Activated T-cell treated with anti-CD3 and anti-CD28 coated beads, Interleukin-2, amount 50 U/mL, for 4 hours (primary cell): ENCODE results near the gene HOXC6. TPM values are rescaled to one million over a fixed set of nuclear protein-coding genes. Genes with fewer than 3 reads are reported as not detected.

Experiments
- ATAC-seq, 2 donors: fragments of 200-7000 bp; cut with Tn5 transposase; one replicate each; pipeline ENCODE4 v1.10.0; 2021
- DNase-seq: peaks from one replicate; pipeline ENCODE4 v3.0.0-alpha.2; 2020
- H3K27me3 Mint-ChIP-seq: one replicate; pipeline ENCODE4 v1.8.0; 2021; ENCODE audit warnings: low read depth, mixed read lengths
- H3K36me3 Mint-ChIP-seq: one replicate; pipeline ENCODE4 v1.8.0; 2022; ENCODE audit warnings: mixed read lengths; ENCODE audit not compliant: insufficient read depth
- H3K4me1 Mint-ChIP-seq: one replicate; pipeline ENCODE4 v1.8.0; 2021; ENCODE audit warnings: low read depth, mixed read lengths
- H3K4me3 Mint-ChIP-seq: one replicate; pipeline ENCODE4 v1.8.0; 2021; ENCODE audit warnings: mild to moderate bottlenecking, moderate library complexity, mixed read lengths
- H3K9me3 Mint-ChIP-seq: one replicate; pipeline ENCODE4 v1.8.0; 2021; ENCODE audit warnings: mixed read lengths
- total RNA-seq, 3 donors: library from RNA; stranded (reverse); gene quantifications; one replicate each; pipeline ENCODE4 v1.2.1, GENCODE V29; 2021

The HOXC6 gene
- total RNA-seq, 3 donors from 2014 or later = not detected

DNA sequence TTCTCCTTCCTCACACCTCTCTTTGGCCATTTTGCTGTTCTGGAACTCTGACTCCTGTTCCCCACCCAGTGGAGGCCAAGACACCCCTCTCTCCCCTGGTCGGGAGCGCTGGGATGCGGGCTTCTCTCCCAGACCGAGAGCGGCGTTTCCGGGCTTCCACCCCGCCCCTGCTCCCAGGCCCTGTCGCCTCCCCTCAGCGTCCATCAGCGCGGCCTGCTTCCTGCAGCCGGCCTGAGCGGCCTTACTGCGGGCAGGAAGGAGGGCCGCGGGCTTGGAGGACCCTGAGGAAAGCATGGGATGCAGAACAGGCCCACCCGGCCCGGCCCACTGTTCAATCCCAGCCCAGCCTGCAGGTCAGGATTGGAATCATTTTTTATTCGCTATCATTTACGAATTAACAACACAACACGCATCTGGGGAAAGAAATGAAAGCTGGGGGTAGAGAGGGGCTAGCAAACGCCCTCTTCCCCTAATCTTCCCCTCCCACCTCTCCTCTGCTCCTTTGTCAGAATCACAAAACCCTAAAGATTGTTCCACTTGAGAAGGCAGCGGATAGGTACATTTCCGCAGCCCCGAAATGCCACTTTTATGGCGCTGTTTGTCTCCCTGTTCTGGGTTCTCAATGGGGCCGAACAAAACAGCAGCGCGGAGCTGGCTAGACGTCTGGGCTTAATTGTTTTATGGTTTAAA is 23.3 kb upstream of the HOXC6 start:
- DNase-seq (no peak), ATAC-seq (no peak)
- peaks cover 18% of the 10 kb centered on the region for H3K4me1 Mint-ChIP-seq
- no peaks in the 10 kb centered on the region for H3K36me3 Mint-ChIP-seq
- H3K9me3 Mint-ChIP-seq = no peaks in the 10 kb centered on the region
- H3K4me3 Mint-ChIP-seq = no peak overlapping the region
- H3K27me3 Mint-ChIP-seq = peaks cover 93% of the 10 kb centered on the region

DNA sequence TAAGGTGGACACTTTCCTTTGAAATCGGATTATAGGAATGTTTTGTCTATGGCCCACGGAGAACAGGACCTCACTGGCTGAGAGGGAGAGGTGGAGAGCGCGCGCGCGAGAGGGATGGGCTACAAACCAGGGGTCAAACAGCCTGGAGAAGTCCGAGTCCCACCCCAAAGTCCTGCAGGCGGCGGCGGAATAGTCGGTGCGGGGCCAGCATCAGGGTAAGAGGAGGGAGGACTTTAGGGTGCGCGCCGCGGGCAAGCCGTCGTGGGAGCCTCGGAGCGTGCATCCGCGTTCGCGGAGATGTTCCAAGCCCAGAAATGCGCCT is 22.7 kb upstream of the HOXC6 start:
- DNase-seq = no peak
- Mint-ChIP-seq H3K27me3 (peaks cover 93% of the 10 kb centered on the region), H3K4me3 (no peak overlapping the region), H3K9me3 (no peaks in the 10 kb centered on the region), H3K4me1 (peaks cover 19% of the 10 kb centered on the region), H3K36me3 (no peaks in the 10 kb centered on the region)
- no peak for ATAC-seq

DNA sequence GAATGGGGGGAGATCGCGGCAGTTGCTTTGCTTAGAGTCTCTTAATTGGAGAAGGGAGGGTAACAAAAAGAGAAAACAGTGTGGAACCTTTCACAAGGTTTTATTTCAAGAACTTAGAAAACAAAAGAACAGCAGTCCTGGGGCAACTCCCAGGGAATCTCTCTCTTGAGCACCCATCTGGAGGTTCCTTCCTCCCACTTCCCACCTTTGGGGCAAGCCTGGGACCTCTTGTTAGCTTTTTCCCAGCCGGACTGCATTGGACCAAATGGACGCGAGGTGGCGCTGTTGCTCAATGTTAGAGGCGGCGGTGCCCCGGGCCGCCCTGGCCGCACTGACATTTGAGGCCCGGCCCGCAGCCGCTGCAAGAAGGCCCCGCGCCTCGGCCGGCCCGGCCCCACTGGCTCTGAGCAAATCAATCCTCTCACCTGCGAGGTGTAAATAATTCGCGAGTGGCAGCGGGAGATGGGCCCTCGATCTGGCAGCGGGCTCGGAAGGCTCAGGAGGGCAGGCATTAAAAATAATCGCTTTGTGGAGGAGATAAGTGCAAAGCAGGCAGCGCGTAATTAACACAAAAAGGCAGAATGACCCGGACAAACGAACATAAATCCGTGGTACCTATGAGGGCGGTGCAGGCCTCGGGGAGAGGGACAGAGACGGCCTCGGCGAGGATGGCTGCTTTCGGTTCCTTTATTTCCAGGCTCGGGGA is 22.2 kb upstream of the HOXC6 start:
- peaks cover 20% of the 10 kb centered on the region for H3K4me1 Mint-ChIP-seq
- H3K27me3 Mint-ChIP-seq = peaks cover 92% of the 10 kb centered on the region
- DNase-seq (peak; percentile 83), ATAC-seq (peak; percentile 82 to 84)
- H3K9me3 Mint-ChIP-seq = no peaks in the 10 kb centered on the region
- peak overlapping the region; percentile 82 for H3K4me3 Mint-ChIP-seq
- H3K36me3 Mint-ChIP-seq = no peaks in the 10 kb centered on the region

DNA sequence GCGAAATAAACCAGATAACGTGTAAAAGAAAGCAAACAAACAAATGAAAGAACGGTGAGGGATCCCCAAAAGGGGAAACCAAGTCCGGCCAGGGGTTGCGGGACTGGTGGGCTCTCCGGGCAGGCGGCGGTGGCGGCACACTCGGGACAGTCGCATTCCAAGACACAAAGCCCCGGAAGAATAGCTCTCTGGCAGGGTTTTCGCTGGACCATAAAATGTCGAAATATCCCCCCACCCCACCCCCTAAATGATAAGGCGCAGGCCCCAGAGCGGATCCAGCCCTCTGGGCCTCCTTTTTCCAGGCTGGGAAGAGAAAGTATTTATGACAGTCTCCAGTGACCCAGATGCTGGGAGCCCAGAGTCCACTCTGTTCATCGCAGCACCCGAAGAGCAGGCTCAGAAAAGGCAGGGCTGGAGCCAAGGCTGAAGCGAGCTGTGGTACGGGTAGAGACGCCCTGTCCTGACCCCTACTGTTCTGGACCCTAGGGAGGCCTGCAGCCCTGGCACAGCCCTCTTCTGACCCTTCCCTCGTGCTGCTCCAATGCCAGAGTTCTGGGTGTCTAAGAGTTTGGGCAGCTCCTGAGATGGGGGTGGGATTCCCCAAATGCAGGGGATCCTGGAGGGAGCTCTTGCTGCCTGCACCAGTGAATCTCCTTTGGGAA is 21.6 kb upstream of the HOXC6 start:
- no peak for ATAC-seq
- Mint-ChIP-seq H3K9me3 (no peaks in the 10 kb centered on the region), H3K36me3 (no peaks in the 10 kb centered on the region), H3K4me1 (peaks cover 26% of the 10 kb centered on the region), H3K27me3 (peaks cover 92% of the 10 kb centered on the region), H3K4me3 (peak overlapping the region; percentile 82)
- DNase-seq = no peak

DNA sequence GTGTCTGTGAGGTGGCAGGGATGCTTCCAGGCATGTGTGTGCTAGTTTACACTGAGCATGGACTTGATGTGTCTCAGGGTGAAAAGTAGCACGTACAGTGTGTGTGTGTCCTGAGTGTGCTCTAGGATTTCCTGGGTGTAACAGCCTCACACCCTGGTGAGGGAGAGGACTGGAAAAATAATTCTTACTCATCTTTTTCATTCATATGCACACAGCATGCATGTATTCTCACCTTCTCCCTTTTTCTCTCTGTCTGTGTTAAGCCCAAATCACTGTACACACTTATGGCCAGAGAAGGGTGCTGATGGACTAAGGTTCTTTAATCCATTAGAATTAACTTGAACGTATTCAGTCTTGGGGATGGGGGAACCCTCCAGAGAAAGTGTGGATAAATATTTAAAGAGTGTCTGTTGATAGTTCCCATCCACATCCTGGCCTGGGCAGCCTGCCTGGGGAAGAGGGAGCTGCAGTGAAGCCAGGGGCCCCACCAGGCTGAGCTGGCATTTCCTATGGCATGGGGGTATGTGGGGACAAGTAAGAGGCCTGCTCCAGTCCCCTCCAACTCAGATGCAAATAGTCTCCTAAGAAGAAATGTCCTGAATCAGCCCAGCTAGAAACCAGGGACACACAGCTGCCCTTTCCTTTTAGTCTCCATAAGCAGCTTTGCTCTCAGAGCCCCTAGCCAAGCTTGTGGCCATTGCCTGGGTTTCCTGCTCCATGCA is 20.5 kb upstream of the HOXC6 start:
- Mint-ChIP-seq H3K9me3 (no peaks in the 10 kb centered on the region), H3K4me3 (no peak overlapping the region), H3K27me3 (peaks cover 91% of the 10 kb centered on the region), H3K36me3 (no peaks in the 10 kb centered on the region), H3K4me1 (peaks cover 21% of the 10 kb centered on the region)
- ATAC-seq (no peak), DNase-seq (no peak)

DNA sequence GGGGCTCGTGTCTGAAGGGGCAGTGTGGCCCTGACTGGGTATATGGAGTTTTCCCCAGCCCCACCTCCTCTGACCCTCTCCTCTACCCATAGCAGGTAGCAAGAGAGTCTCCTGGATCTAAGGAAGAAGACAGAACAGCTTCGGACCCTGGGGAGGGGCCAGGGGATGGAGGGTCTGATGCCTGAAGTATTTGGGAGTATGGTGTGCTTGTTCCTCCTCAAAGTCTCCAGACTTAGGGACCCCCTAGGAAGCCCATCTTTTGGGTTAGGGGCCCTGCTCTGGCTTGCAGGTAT is 20.0 kb upstream of the HOXC6 start:
- H3K36me3 Mint-ChIP-seq = no peaks in the 10 kb centered on the region
- no peak overlapping the region for H3K4me3 Mint-ChIP-seq

DNA sequence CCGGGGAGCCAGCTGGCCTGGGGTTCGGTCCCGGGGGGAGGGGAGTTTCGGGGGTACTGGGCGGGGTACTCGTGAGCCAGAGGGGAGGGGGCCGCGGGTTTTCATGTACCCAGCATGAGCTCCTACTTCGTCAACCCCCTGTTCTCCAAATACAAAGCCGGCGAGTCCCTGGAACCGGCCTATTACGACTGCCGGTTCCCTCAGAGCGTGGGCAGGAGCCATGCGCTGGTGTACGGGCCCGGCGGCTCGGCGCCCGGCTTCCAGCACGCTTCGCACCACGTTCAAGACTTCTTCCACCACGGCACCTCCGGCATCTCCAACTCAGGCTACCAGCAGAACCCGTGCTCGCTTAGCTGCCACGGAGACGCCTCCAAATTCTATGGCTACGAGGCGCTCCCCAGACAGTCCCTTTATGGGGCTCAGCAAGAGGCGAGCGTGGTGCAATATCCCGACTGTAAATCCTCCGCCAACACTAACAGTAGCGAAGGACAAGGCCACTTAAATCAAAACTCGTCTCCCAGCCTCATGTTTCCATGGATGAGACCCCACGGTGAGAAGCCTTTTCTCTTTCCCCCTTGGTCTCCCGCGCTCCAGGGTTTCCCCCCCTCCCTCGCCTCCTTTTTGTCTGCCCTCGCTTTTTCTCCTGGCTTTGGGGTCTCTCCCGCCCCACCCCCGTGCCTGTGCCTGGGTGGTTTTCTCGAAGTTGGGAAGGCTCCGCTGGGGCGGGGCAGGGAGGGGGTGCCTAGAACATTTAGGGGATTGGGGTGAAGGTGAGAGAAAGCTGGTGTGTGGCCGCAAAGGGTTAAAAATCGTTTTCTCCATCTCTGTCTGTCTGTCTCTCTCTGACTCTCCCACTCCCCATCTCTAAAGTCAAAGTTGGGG is 18.8 kb upstream of the HOXC6 start:
- peaks cover 91% of the 10 kb centered on the region for H3K27me3 Mint-ChIP-seq
- DNase-seq (peak; percentile 27), ATAC-seq (peak; percentile 47)
- H3K4me1 Mint-ChIP-seq = peaks cover 21% of the 10 kb centered on the region
- H3K36me3 Mint-ChIP-seq = no peaks in the 10 kb centered on the region
- H3K9me3 Mint-ChIP-seq = no peaks in the 10 kb centered on the region
- peak overlapping the region; percentile 1 for H3K4me3 Mint-ChIP-seq

More for the DNA sequence above, 20.0 kb upstream of the HOXC6 start:
- DNase-seq (no peak), ATAC-seq (no peak)
- peaks cover 21% of the 10 kb centered on the region for H3K4me1 Mint-ChIP-seq
- no peaks in the 10 kb centered on the region for H3K9me3 Mint-ChIP-seq
- H3K27me3 Mint-ChIP-seq = peaks cover 91% of the 10 kb centered on the region

DNA sequence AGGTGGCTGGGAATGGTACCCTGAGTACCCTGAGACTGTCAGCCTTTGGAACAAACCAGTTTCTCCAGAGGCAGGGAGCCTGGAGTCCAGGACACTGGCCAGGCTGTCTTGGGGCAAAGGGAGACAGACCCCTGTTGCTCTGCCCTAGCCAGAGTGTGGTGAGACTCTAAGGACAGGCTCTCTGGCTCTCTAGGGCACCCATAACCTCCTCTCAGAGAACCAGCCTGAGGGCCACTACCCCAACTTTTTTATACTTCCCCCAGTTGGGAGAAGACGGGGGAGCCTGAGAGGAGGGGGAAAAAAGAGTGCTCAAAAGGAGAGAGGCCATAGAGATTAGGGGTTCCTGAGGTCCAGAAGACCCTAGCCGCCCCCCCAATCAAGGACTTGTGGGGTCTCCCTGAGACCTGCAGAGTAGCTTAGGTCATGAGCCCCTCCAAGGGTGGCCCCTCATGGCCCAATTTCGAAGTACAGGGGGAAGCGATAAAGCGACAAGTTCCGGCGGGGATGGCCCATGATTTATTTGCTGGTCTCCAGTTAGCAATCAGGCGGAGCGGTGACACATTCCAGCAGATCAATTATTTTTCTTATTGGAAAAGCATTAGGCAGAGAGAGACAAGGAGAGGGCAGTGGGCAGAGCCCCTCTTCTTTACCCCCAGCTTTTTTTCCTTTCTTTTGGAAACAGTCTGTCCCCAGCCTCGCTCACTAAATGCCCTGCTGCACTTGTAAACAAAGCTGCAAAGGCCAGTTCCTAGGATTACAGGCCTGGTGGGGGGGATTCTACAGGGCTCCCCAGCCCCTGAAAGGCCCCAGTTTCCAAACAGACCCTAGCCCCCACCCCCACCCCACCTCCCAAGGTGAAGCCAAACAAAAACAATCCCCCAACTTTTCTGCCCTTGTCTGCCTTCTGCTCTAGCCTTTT is 17.9 kb upstream of the HOXC6 start:
- Mint-ChIP-seq H3K36me3 (no peaks in the 10 kb centered on the region), H3K9me3 (no peaks in the 10 kb centered on the region), H3K27me3 (peaks cover 93% of the 10 kb centered on the region), H3K4me1 (peaks cover 24% of the 10 kb centered on the region), H3K4me3 (no peak overlapping the region)
- no peak for DNase-seq
- ATAC-seq = no peak

DNA sequence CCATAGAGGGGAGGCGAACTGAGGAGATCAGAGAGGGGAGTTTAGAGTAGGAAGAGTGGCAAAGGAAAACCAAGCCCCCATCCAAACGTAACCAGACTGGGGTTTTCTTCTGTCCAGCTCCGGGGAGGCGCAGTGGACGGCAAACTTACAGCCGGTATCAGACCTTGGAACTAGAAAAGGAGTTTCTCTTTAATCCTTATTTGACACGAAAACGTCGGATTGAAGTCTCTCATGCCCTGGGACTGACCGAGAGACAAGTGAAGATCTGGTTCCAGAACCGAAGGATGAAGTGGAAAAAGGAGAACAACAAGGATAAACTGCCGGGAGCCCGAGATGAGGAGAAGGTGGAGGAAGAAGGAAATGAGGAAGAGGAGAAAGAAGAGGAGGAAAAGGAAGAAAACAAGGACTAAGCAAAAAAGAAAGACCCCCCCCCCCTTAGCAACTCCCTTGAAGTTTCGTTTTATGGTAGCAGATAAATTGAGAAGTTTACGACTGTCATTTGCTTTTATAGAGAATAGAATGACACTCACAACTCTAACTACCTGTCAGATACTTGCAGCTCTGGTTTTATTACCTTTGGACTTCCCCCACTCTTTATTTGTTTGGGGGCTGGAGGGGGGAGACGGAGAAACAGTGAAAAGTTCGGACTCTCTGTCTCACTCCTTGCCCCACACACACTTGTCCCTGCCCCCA is 17.1 kb upstream of the HOXC6 start:
- peak overlapping the region; percentile 1 for H3K4me3 Mint-ChIP-seq
- H3K36me3 Mint-ChIP-seq = no peaks in the 10 kb centered on the region
- H3K4me1 Mint-ChIP-seq = peaks cover 23% of the 10 kb centered on the region
- ATAC-seq (no peak), DNase-seq (no peak)
- H3K27me3 Mint-ChIP-seq = peaks cover 93% of the 10 kb centered on the region
- H3K9me3 Mint-ChIP-seq = no peaks in the 10 kb centered on the region

DNA sequence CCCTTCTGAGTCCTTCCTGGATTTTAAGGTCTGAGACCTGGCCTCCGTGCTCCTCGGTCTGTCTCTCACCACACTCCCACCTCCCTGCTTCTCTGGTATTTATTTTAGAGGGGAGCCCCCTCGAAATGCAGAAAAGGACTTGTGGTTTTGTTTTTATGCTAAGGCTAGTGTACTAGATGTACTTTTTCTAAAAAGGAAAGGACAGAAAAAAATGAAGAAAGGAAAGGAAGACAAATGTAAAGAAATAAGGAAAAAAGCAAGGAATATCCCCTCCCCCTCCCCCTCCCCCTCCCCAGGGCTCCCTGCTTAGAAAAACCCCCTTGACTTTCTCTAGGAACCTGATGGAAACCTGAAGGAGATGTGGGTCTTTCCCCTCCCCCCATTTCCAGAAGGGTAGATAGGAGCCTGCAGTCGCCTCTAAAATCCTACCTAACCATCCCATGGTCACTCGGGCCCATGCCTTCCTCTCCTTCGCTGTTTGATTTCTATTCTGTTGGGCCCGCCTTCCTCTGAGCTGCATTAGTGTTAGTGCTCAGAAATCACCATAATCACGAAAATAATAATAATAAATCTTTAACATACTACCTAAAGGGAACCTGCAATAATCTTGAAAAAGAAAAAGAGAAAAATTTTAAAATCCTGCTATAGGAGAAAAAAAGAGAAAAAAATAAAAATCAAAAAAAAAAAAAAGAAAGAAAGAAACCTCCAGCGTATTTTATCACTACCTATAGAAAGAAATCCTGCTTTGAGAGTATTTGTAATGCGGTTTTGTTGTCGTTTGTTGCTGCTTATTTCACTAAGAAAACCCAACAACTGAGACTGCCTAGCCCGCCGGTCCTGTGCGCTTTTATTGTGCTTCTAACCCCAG is 16.3 kb upstream of the HOXC6 start:
- Mint-ChIP-seq H3K9me3 (no peaks in the 10 kb centered on the region), H3K4me1 (peaks cover 19% of the 10 kb centered on the region), H3K27me3 (peaks cover 87% of the 10 kb centered on the region), H3K36me3 (no peaks in the 10 kb centered on the region), H3K4me3 (no peak overlapping the region)
- no peak for ATAC-seq
- no peak for DNase-seq

DNA sequence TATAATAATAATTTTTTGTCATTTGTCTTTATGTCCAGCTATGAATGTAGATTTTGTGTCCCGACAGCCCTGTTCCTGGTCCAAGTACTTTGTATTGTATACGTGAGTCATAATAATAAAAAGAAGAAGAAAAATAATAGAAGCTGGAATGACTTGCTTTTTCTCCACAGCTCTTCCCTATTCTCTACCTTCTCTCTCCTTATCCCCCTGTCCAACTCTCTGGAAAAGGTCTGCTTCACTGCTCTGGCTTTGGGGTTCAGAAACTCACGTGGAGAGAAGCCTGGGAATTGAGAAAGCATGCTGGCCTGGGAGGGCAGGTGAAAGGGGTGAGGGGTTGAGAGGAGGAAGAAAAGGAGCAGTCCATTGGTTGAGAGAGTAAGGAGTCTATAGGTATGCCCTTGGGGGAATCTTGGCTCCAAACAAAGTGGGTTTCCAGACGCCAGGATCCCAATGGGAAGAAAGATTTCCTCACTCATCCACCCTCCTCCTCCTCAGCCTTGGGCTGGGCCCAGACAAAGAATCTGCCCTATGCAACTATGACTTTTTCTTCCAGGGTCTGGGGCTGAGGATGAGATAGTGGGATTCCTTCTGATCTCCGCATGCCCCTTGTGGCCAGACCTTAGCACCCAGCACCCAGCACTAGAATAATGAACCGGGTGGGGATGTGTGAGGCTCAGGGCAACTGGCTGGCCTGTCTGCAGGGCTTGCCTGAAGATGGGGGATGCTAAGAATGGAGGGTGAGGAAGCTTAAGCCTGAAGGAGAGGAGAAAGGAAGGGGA is 15.4 kb upstream of the HOXC6 start:
- no peak overlapping the region for H3K4me3 Mint-ChIP-seq
- peaks cover 25% of the 10 kb centered on the region for H3K4me1 Mint-ChIP-seq
- no peaks in the 10 kb centered on the region for H3K36me3 Mint-ChIP-seq

More for the DNA sequence above, 15.4 kb upstream of the HOXC6 start:
- ATAC-seq (no peak), DNase-seq (no peak)
- no peaks in the 10 kb centered on the region for H3K9me3 Mint-ChIP-seq
- H3K27me3 Mint-ChIP-seq = peaks cover 86% of the 10 kb centered on the region
